GM19452 (cell line): ENCODE results near the gene ATP11A.
"Not testable (repeated sequence)": the region's sequence is repeated elsewhere in the genome, so short reads cannot be mapped to it uniquely, and the experiment has no call there.

Experiments
- ATAC-seq: cut with Tn5 transposase; IDR thresholded peaks from one replicate; pipeline ENCODE4 v1.9.1; 2021; ENCODE audit not compliant: unreplicated experiment

ATP11A gene

DNA sequence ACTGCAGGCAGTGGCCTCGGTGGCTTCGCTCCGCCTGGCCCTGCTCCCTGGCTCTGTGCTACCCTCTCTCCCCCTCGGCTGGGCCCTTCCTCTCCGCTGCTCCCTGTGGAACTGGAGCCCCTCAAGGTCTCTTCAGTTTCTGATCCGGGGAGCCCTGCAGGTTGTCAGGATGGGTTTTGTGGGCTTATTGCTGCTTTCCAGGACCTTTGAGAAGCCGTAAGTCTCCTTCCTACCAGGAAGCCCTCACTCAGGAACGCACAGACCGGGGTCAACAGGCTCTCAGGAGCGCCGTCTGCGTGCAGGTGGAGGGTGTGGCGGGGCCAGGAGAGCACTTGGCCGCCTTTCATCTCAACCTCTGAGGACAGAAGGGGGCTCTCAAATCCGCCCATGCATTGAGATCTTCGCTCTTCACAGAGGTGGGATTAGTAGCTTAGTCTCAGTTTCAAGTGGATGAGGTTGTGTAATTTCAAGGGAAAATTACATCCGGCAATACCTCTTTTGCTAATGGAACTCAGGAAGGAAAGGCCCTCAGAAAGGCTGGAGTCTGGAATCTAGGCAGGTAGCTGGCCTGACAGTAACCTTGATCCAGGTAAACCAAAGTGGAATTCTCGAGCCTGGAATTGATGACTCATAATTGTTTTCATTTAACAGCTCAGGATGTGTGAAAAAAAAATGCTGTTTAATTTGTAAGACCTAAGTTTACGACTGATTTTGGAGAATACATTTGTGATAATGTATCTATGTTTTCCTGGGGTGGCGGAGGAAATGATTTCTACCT, 102.0 kb downstream of the ATP11A start:
- ATAC-seq: no peak

DNA sequence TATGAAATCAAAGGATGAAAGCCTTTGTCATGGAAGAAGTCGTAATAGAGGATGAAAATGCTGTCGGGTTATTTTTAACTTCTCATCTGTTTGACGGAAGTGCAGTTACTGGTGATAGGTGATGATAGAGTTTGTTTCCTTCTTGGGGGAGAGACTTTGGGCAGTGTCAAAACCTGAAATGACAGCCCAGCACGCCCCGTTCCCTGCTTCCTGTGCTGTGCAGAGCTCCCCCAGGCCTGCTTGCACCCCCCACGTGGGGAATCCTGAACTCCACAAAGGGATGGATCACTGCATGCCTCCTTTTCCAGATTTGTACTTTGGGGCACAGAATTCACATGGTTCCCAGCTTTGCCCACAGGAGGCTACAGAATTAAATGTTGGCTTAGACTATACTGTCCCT, 102.7 kb downstream of the ATP11A start:
- no peak for ATAC-seq

GRCh38 chr13:112793545-112794445, 104.0 kb downstream of the ATP11A start:
- ATAC-seq: no peak

GRCh38 chr13:112795277-112795676, 105.4 kb downstream of the ATP11A start:
- ATAC-seq: no peak

GRCh38 chr13:112796190-112796915, 106.5 kb downstream of the ATP11A start:
- no peak for ATAC-seq

DNA sequence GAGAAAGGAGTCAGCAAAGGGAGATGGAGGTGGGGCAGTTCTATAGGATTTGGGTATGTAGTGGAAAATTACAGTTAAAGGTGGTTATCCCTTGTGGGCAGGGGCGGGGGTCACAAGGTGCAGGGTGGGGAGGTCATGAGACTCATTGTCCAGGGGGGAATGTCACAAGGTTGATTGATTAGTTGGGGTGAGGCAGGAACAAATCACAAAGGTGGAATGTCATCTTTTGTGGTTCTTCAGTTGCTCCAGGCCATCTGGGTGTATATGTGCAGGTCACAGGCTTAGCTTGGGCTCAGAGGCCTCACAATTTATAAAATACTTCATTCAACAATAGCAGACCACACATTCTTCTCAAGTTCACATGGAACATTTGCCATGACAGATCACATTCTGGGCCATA, 109.6 kb downstream of the ATP11A start:
- ATAC-seq: no peak

- no peak for ATAC-seq
Measured at GRCh38 chr13:112800057-112800456, 110.2 kb downstream of the ATP11A start.

GRCh38 chr13:112800807-112801206, 111.0 kb downstream of the ATP11A start:
- ATAC-seq: not testable (repeated sequence)

DNA sequence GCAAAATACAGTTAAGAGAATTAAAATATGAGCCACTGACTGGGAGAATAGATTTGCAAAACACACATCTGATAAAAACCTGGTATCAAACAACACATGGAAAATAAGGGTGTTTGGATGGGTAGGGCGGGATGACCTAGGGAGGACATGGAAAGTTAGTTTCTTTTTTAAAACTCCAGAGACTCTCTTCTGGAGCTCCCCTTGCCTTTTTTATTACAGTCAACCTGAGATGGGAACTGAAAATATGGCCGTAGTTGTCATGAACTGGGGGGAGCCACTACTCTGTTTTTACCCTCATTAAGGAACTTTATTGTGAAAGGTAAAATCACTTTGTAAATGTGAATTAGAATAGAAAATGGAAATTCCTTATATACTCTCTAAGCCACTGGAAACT, 113.0 kb downstream of the ATP11A start:
- ATAC-seq: peak; percentile 38

GRCh38 chr13:112803422-112803821, 113.6 kb downstream of the ATP11A start:
- peak; percentile 56 for ATAC-seq

- ATAC-seq: no peak
Measured at GRCh38 chr13:112804374-112804773, 114.5 kb downstream of the ATP11A start.

GRCh38 chr13:112806739-112807652, 117.2 kb downstream of the ATP11A start:
- no peak for ATAC-seq

DNA sequence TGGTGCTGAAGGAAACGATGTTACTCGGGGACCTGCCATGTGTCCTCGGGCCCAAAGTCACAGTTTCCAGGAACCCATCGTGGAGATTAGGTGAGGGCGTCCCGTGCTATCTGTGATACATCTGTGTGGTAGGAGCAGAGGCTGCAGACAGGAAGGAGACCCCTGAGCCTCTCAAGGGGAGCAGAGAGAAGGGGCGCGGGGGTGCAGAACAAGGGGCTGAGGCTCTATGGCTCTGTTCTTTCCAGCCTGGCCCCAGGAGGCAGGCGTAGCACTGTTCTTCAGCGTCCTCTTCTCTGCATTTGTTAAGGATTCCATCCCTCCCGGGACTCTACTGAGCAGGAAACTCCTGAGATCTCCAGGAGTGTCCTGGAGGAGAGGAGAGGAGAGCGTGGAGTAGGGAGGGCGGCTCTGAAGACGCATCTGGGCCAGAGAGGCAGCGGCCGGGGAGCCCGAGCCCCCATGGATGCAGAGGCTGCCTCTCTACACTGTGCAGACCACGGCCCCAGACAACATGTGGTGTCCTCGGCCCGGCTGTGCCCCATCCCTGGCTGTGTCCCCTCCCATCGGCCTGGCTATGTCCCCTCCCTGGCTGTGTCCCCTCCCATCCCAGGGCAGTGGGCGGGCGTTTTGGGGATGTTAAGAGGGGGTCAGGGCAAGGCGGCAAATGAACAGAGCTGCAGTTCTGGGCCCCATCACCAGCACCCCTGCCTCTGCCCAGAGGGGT, 118.0 kb downstream of the ATP11A start:
- no peak for ATAC-seq

GRCh38 chr13:112808377-112809140, 118.7 kb downstream of the ATP11A start:
- ATAC-seq: no peak

DNA sequence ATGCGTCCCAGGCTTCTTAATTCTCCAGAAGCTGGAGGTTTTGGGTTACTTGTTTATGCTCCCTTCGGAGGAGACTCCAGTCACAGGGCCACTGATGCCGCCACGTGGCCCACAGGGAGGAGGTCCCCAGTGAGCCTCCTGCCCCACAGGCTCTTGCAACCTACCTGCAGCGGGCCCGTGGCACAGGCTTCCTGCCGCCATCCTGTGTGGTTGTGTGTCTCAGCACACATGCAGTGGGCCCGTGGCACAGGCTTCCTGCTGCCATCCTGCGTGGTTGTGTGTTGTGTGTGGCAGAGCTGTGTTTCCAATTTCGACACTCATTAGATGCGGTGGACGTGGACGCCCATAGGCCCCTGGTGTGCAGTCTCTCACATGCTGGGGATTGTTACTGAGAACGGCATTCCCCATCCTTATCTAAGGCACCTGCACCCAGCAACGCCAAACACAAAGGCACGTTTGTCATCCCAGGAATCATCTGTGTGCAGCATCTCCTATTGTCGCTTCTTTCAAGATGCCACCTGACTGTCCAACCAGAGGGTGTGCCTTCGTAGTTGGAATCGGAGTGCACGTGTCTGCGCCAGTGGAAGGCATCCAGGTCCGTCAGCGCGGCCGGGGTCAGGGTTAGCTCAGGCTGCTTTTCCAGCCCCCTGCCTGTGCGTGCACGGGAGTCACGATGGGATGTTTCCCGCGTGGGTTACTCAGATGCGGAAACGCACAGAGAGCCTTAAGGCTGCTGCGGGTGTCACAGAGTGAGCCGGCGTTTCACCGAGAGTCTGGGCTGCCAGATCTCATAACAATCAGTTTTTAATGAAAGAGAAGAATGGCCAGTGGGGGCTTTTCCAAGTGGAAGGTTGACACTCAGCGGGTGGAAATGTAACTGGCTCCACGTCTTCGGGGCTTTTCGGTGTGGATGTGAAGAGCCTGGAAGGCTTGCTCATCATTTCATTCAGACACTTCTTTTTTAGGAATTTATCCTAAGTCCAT, 119.8 kb downstream of the ATP11A start:
- no peak for ATAC-seq

- ATAC-seq: no peak
Measured at GRCh38 chr13:112810608-112811007, 120.8 kb downstream of the ATP11A start.

- ATAC-seq: no peak
Measured at GRCh38 chr13:112812306-112813055, 122.6 kb downstream of the ATP11A start.
